T47D (cell line): ENCODE data around the gene LRP8.
"Not testable (repeated sequence)": the region's sequence is repeated elsewhere in the genome, so short reads cannot be mapped to it uniquely, and the experiment has no call there.

Experiments
- DNase-seq, 2 experiments: peaks; one replicate each; pipeline versions ENCODE4 v3.0.0 to v3.0.0-alpha.2; 2011 to 2012; ENCODE audit warnings: low read depth in 1 of 2, low spot score in 1 of 2
- JUND ChIP-seq: IDR thresholded peaks from 2 replicates; pipeline ENCODE4 v1.6.1; 2012; ENCODE audit warnings: low read depth
- in situ Hi-C: cut with HindIII; loops from 2 replicates; pipeline ENCODE4 v1.10.0; 2016; ENCODE audit warnings: low sequenced_read_pairs, low pct_unique_long_range_greater_than_20kb

The LRP8 gene

DNA sequence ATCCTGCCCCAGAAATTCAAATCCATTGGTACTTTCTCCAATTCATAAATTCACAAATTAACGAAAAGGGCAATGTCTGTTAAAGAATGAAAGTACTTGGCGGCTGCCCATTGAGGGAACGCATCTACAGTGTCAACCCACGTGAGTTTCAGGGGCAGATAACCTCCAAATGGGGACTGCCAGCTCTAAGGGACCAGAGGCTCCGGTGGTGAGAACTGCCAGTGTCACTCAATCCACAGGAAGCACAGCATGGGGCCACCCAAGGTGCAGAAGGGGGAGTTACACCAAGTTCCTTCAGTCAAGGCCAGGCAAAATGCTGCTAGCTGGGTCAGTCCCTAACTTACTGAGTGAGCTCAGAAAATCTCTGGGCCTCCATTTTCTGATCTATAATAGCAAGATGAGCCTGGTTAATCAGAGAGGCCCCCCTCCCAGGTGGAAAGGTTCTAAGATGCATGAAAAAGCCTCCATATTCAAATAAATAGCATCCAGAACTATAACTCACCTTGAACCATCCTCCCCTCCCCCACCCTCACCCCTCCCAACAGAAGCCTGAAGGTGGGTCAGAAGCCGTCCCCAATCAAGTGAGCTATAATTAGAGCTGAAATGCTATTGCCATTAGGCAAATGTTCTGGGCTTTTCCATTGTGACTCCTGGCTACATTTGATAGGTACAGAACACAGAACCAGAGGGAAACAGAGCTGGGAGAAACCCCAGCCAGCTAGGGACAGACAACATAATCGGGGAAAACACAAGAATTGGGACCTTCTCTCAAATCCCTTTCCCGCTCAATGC lies 41.7 kb downstream of the LRP8 start:
- DNase-seq: no peak
- in situ Hi-C loops: no loop called here
- no peak for TF ChIP-seq JUND

DNA sequence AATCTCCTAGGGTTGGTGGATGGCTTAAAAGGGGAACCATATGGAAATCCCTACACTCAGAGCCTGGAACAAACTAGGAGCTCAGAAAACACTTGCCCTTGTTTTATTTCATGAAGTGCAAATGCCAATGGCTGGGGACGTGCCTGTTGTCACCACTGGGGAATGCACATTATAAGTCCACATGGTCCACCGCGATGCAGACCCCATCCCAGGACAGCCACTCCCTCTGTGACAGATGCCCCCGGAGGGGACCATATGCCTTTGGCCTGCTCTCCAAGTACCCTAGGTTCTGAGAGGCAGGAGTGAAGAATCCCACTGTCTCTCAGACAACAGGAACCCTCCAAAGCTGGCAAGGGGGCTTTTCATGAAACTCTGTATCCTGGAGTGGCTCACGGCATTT lies 42.3 kb downstream of the LRP8 start:
- no peak for TF ChIP-seq JUND
- in situ Hi-C loops: no loop called here

DNA sequence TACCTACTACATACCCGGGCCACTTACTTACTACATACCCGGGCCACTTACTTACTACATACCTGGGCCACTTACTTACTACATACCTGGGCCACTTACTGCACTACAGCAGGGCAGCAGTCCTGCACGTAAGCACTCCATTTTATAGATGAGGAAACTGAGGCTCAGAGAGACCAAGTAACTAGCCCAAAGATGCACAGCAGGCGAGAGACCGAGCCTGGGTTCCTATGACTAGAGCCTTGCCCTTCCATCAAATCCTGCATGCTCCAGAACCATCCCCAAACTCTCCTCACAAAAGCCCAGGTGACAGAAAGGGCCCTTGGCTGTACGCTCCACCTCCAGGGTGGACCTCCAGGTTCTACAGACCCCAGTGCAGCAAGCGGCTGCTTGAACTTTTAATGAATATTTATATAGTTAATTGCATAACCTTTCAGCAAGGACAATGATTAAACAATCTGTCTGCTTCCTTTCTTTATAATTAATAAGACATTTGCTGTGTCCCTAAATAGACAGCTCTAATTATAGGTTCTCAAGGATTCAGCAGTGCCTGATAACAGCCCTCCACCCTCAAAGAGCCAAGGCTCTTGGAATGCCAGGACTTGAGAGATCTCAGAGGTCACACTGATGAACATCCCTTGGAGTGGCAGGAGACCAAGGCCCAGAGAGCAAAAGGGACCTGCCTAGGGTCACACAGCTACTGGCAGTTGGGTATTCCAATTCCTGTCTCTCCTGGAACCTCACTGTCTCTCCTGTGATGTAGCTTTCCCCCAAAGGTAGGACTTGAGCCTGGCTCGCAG lies 43.4 kb downstream of the LRP8 start:
- no peak for DNase-seq
- in situ Hi-C loops: no loop called here
- no peak for TF ChIP-seq JUND

More for the DNA sequence above, 42.3 kb downstream of the LRP8 start:
- DNase-seq: no peak

- DNase-seq, in situ Hi-C loops: not testable (repeated sequence)
Observed at GRCh38 chr1:53283156-53283555, 44.7 kb downstream of the LRP8 start.

- TF ChIP-seq JUND: no peak
- in situ Hi-C loops: no loop called here
- DNase-seq: no peak
Observed at GRCh38 chr1:53281133-53281532, 46.7 kb downstream of the LRP8 start.

DNA sequence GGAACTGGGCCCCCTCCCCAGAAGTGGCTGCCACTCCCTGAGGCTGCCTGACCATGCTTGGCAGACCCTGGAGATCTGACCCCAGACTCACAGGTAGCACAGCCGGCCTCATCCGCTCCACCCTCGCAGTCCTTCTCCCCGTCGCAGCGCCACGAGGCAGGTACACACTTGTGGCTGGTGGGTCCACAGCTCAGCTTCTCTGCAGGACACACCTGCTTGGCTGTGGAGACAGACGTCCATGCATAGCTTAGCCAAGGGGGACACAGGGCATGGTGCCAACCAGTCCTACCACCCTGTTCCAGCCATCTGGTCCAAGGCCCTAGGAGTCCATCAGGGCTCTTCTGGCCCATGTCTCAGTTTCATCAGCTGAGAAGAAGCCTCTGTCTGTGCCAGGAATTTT lies 47.4 kb downstream of the LRP8 start:
- no peak for TF ChIP-seq JUND
- DNase-seq: no peak
- in situ Hi-C loops: no loop called here

- no peak for TF ChIP-seq JUND
- in situ Hi-C loops: no loop called here
Observed at GRCh38 chr1:53279296-53280200, 48.3 kb downstream of the LRP8 start.

DNA sequence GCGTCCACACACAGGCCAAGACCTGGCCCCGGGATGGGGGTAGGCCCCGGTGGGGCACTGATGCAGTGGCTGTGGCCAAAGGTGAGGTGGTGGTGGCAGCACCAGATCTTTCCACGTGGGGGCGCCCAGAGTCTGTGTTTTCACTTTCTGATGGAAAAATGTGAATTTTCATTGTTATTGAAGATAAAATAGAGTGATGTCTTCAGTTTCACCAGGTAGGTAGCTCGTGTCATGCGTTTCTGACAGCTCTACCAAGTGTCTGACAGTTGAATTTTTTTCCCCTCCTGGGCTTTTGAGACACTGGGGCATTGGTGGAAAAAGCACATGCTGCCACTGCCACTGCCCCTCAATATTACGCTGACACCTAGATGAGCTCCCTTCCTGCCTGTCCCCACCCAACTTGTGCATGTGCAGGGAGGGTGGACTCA lies 49.6 kb downstream of the LRP8 start:
- TF ChIP-seq JUND: no peak
- peak; percentile 23 to 76 for DNase-seq
- in situ Hi-C loops: no loop called here

More at GRCh38 chr1:53279296-53280200, 48.3 kb downstream of the LRP8 start:
- no peak for DNase-seq

DNA sequence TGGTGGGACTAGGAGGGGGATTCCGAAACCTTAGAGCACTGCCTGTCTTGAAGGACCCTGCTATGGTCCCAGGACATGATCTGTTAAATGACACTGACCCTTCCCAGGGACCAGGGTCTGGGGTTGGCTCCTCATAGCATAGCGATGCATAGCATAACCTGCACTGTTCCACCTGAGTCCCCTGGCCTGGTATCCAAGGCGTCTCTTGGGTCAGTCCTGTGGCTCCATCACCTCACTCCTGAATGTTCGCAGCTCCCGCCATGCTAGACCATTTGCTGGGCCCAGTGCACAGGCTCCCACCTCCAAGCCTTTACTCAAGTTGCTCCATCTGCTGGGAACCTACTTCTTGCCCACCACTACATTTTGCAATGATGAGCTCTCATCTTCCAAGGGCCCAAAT lies 50.5 kb downstream of the LRP8 start:
- in situ Hi-C loops: no loop called here
- no peak for DNase-seq
- no peak for TF ChIP-seq JUND

GRCh38 chr1:53276902-53277281 lies 51.0 kb downstream of the LRP8 start:
- no peak for TF ChIP-seq JUND
- no peak for DNase-seq
- in situ Hi-C loops: no loop called here

GRCh38 chr1:53276153-53276901 lies 51.5 kb downstream of the LRP8 start:
- in situ Hi-C loops: no loop called here
- DNase-seq: no peak
- no peak for TF ChIP-seq JUND

- no peak for TF ChIP-seq JUND
- no peak for DNase-seq
- in situ Hi-C loops: no loop called here
Observed at GRCh38 chr1:53275566-53275965, 52.3 kb downstream of the LRP8 start.
